HG02973 (cell line): Measurements from ENCODE around the gene TPPP3.

Experiments used
- ATAC-seq: cut with Tn5 transposase; IDR thresholded peaks from one replicate; pipeline ENCODE4 v1.9.1; 2021; ENCODE audit warnings: moderate library complexity; ENCODE audit not compliant: unreplicated experiment

TPPP3 gene

DNA sequence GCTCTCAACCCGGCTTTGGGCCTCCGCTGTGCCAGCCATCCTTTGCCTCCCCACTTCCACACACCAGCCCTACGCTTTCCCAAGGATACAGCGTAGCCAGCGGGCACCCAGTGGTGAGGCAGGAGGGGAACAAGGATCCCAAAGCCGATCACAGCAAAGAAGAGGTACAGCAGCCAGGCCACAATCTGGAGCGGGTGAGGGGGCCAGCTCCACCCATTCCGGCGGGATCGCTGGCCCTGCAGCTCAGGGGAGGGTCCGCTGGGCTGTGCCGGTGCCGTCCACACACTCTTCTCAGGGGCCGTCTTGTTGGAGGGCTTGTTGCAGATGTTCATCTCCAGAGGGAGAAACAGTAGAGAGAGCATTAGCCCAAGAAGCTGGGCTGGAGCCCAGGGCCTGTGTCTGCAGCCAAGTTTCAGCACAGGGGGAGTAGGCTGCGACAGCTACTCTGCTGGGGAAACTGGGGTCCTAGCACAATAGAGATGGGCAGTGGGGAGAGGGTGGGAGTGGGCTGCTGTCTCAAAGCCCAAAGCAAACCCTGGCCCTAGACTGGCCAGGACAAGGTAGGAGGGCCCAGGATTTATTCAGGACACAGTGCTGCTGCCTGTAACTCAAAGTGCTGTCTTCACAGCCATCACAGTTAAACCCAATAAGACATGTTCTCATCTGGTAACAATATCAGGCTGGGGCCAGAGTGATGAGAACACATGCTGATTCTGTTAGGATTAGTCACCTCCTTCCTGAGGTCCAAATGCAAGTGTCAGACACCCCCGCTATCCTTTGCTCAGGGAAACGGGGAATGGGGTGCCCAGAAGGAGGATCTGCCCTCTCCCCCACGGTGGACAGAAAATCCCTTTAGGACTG is 13.0 kb upstream of the TPPP3 start:
- ATAC-seq, result no peak

DNA sequence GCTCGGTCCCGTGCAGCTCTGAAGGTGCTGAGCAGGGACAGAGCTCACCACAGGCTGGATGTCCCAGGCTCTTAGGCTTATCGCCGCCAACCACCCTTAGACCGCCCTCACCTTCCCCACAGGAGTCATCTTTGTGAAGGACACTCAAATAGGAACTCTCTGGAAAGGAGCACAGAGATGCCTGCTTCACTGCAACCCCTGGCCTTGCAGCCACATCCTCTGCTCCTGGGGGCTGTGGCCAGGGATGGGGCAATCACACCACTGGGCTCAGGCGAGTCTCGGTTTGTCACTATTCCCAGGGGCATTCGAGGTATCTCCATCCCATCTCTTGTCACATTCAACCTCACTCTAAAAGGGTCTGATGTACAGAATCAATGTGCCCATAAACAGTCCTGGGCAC is 12.0 kb upstream of the TPPP3 start:
- no peak for ATAC-seq

DNA sequence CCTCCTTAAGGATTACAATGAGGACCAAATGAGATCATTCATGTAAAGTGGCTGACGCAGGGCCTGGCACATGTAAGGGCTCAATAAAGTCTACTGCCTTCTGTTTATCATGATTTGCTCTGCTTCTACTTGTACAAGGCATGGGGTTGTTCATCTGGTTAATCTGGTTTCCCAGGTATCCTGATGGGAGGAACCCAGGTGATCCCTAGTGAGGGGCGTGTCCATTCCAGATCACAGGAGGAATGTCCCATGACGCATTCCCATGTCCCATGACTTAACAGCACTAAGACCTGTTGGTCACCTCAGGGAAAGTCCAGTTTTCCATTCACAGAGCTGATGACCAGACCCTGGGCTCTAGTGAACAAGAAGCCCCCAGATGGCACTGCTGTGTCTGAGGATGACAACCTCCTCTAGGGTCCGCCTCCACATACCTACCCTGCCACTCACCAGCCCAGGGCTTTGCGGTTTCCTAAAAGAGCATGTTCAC is 11.5 kb upstream of the TPPP3 start:
- ATAC-seq, result no peak

DNA sequence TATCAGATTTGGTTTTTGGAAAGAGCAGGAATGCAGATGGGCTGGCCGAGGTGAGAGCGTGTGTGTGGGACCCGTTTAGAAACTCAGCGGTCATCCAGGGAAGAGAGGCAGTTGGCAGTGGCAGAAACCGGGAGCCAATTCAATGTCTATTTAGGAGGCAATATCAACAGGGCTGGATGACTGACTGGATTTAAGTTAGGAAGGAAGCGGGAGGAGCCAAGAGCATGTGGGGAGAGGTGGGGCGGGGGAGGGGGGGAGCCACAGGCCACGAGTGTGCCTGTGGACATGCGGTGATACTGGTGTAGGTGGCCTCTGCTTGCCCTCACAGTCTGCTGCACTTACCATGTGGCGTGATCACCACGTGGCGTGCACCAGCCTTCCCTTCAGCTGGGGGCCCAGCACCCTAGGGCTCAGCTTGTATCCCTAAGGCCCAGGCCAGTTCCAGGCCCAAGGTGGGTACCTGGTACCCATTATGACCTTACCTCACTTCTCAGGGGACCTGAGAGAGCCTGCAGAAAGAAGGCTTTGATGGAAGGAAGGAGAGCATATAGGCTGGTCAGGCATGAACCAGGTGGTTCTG is 10.8 kb upstream of the TPPP3 start:
- no peak for ATAC-seq

DNA sequence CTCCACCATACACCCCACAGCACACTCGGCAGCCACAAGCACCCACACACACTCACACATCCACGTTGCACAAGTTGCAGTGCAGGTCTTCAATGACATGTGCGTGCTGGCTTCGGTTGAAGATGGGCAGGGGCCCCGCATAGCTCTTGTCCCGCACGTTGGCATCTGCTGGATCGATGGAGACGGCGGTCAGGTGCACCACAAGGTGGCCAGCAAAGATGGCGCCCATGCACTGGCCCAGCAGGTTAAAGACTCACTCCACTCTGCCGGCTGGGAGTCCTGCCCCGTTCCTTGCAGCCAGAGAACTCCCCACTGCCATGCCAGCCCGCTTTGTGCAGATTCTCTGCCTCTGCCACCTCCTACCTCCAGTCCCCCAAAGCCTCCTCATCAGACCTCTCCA is 7.6 kb upstream of the TPPP3 start:
- ATAC-seq, result no peak

DNA sequence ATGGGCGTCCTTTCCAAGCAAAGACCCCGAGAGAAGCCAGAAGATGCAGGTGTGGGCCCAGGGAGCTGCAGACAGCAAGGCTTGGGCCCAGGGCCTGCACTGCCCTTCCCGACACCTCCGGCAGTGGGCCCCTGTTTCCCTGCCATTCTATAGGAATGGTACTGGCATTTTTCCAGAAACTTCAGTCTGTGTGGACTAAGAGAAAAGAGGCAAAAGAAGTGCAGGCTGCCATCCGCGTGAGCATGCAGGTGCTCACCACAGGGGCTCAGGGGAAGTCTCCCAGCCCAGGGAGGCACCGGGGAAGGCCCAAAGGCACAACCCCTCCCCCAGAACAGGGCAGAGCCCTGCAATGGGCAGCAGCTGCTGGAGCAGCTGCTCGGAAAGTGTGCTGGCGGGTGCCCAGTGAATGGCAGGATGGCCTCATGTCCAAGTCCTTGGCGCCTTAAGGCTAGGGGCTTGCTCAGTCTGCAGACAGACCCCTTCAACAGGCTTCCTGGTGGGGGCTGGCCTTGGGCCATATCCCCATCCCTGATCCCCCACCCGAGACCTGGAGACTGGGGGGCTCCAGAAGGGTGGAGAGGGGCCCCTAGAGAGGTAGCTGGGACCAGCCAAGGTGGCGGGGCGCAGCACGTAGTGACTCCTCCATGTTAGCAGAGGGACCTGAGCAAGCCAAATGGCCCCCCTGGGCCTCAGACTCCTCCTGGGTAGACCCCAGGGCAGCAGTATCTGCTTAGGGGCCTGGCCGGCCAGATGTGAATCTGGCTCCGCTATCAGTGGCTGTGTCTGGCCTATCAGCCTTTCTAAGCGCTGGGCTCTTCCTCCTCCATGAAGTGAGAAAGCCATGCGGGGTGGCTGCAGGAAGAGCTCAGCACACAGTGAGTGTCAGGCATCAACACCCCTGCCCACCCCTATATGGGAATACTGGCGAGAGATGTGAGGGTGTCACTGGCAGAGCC is 6.7 kb upstream of the TPPP3 start:
- ATAC-seq, result no peak

DNA sequence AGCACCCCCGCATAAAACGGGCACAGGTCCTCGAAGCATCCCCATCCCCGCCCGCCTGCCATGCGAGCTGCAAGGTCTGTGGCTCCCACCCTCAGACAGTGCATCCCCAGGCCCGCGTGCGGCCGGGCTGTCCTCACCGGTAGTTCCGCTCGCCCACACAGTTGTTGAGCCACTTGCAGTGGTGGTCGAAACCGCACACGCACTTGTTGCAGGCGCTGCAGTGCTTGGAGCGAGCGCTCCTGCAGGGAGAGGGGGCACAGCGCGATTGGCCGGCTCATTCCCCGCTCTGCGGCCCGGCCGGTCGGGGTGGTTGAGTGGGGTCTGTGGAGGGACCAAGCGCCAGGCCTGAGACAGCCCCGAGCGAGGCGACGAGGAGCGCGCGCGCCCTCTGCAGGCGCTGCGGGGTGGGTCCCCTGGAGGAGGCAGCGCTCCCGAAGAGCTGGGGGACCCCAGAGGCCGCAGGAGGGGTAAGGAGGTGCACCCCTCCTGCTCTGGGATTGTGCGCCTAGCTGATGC is 6.0 kb upstream of the TPPP3 start:
- no peak for ATAC-seq

DNA sequence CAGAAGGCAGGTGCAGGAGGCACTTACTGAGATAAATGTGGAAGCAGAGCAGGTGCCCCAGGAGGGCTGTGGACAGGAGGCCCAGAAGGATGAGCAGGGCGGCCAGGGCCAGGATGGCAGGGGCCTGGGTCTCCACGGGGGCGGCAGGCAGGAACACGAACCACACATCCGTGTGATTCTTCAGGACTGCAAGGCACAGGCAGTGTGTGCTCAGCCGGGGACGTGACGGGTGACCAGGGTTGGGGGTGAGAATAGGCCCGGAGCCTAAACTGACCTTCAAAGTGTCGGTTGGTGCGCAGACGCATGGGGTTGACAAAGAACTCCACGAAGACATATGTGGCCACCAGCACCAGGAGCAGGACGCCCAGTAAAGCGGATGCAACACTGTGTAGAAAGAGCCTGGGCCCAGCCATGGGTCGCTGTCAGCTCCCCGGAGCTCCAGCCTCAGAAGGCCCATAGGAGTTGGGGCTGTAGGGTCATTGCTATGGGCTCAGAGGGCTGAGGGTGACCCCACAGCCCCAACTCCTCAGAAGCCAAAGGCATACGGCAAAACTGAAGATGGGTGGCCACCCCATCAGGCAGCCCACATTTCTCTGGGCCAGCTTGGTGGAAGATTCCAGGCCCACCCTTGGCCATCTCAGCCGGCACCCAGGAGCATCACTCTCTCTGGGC is 5.4 kb upstream of the TPPP3 start:
- ATAC-seq, result no peak

DNA sequence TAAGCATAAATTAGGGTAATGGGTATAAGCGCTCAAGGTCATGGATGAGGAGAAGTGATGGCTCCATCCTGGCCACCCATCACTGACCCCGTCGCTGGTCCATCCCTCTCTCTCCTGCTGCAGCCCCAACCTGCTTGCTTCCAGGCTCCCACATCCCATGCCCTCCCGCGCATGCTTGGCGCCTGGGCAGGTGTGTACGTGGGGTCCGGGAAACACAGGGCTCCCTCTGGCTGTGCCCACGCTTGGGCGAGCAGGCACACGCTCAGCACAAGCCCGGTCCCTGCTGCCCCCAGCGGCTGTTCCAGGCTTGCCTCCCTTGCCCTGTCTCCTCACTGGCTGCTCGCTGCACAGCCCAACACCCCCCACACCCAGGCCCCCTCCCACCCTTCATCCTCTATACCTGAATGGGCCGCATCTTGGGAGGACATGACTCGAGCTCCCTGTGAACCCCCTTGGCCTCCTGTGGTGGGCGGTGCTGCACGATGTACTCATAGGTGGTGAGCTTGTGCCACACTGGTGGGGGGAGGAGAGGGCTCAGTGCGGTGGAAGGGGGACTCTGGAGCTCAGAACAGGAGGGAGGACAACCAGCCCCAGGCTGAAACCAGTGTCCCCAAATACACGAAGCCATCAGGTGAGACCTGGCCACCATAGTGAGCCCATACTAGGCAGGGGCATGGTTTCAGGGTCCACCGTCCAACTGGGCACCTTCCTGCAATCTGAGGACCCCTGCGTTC is 4.7 kb upstream of the TPPP3 start:
- no peak for ATAC-seq

DNA sequence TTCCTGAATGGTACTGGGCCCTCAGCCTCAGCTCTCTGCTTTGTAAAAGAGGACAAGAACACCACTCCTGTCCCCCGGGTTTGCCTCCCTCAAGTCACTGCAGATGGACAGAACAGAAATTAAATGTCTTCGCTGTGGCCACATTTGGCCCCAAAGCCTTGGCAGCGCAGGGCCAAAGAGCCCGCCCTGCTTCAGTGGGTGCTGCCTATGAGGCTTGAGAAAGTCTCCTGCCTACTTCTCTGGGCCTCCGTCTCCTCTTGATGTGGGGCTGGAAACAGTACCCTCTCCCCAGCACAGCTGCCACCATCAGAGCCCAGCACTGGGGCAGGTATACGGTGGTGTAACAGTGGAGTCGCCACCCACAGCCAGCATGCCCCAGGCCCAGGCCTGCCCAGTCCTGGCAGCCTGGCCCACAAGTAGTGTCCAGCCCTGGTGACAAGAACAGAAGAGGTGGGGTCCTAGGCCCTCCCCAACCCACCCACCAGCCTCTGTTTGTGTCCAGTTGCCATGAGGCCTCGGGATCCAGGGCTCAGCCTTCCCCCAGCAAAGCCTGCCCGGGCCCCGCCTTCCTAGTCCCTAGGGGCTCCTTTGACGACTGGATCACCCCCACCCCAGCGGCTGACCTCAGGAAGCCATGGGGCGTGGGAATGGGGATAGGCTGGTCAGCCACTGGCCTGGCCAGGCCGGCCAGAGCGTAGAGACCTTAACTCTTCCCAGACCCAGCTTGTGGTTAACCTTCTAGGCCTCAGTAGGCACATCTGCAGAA is 3.9 kb upstream of the TPPP3 start:
- no peak for ATAC-seq

DNA sequence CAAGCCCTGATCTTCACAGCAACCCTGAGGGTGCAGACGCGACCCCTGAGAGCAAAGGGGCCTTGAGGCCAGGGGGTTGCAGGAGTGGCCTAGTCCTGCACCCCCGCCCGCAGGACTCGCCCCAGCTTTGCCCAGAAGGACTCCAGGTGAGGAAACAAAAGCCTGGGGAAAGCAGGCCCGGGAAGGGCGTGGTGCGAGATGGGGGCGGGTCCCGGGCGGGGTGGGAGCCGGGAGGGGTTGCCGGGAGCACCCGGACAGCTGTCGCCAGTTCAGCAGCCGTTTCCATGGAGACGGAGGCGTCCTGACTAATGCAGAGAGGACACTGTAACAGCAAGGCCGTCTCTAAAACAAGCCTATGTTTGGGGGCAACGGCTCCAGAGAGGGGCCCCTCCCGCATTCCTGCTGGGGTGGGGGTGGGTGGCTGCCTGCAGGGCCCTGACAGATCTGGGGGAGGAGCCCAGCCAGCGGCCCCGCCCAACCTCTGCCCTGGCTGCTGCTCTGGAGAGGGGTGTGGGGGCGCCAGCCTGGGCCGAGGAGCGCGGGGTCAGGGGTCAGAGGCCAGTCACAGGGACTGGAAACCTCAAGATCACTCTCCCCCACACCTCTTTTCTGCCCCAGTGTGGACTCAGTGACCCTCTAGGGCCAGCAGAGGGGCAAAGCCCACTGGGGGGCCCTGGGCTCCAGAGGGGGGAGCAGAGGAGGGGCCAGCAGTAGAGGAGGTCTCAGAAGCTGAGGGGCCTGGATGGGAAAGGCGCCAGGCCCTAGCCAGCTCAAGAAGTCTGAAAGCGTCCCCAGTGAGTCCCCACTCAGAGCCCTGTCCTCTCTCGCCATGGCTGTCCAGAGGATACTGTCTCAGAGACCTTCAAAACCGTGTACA is 3.1 kb upstream of the TPPP3 start:
- ATAC-seq, result no peak

DNA sequence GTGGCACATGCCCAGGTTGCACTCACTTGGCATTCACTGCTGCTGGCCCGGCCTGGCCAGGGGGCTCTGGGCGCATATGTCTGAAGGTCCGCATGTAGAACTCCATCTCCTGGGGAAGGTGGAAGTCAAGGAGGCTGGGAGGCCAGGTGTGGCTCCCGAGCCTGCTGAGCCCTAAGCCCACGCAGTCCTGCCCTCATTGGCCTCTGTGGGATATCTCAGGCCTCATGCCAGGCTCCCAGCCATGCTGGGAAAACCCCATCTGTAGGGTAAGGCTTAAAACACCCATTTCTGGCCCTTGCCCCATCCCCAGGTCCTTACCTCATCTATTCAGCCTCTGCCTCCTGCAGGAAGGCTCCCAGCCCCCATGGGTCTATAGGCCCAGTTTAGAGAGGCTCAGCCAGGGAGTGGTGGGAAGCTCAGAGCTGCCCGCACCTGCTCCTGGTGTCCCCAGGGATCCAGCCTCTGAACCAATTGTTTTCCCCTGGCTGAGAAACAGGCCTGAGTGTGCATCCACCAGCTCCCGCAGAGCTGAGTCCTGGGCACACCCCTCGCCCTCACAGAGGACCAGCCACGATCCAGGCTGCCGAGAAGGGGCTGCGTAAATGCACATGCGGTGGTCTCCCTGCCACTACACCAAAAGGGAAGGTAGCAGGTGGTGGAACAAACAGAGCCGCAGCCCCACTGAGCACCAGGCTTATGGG is 2.3 kb upstream of the TPPP3 start:
- no peak for ATAC-seq

DNA sequence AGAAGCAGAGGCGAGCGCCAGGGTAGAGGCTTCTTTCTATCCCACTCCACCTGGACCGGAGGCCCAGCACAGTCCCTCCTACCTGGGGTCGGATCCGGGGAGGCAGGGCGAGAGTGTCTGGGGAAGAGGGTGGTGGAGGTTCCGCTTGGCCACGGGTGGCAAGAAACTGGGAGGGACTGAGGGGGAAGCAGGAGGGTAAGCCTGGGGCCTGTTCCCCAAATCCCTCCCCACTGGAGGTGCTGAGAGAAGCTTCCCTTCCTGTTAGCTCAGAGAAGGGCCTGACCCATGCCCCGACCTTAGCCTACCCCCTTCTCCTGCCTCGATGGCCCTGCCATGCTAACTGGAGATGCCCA is 1.8 kb upstream of the TPPP3 start:
- ATAC-seq, result no peak

DNA sequence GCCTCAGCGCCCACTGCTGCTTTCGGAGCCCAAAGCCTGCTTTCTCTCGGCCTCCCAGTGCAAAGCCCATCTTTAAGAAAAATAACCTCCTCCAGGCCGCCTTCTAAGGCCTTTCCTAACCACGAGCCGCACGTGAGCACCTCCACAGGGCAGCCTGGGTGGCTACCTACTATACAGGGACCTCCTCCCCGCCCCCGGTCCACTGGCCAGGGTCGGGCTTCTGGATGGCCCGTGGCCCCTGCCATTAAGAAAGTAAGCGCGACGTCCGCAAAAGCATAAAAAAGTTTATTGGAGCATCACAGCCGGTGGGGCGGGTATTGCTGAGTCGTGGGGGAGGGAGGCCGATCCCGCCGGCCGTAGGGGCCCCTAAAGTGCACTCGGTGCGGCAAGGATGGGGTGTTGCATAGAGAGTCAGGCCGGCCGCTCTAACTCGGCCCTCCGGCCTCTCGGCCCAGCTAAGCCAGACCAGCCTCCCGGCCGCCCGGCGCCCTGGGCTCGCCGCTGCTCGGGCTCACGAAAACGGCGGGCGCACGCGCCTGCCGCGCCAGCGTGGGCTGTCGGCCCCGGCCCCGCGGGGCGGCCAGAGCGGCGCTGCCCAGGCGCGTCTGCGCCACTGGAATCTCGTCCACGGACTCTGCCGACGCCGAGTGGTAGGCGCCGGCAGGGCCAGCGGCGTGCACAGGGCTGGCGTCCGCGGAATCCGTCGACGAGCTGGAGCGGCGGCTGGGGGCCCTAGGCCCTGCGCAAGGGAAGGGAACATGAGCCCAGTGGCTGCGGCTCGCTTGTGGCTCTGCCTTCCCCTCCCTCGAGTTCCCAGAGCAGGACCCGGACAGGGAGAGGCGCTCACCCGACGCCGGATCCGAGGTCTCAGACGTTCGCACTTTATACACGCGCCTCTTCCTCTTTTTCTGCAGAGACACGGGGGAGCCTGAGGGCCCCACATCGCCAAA is 1.1 kb upstream of the TPPP3 start:
- no peak for ATAC-seq

DNA sequence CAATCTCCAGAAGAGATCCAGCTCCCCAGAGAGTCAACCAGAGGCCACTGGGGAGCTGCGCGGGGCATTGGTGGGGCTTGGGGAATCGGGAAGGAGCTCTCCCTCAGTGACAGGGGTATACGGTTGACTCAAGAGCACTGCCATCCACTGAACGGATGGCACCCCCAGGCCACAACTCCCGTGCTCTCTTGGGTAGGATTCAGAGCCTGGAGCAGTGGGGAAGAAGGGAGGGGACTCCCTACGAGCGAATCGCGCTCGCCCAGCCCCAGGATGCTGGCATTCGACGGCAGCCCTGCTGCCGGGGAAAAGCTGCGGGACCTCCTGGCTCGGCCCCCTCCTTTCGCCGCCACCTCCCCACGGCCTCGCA is 473 bp upstream of the TPPP3 start:
- ATAC-seq, result no peak

DNA sequence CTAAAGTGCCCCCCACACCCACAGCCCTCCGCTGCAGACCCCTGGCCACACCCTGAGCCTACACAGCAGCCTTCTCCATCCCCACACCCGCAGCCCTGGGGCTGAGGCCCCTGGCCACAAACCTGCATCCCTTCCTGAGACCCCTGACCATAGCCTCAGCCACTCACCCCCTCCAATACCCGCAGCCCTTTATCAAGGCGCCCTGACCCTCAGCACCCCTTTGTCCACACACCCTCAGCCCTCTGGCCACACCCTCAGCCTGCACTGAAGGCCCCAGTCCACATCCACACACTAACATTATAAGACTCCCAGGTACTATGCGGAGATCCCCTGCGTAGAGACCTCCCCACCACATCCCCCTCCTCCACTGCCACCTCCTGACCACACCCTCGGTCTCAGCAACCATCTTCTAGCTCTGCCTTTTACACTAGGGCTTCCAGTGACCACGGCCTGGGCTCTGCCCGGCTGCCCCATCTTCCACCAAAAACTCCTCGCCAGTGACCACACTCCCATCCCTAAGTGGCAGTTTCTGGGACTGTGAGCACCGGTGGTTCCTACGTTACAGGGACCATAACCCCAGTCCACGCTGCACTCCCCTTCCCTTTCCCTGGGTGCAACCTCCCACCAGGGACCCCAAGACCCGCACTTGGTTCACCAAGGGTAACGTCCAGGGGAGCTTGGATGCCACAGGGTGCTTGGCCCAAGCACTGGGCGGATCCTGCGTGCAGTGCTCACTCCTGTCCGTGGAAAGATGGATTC is 818 bp downstream of the TPPP3 start:
- ATAC-seq, result no peak
